IPS-15b (cell line): Measurements from ENCODE around the gene KCNC1.

Experiments used
- H3K27me3 ChIP-seq: one replicate; pipeline ENCODE4 v1.6.1; 2013; ENCODE audit warnings: low read length; ENCODE audit not compliant: control insufficient read depth, insufficient read depth
- H3K36me3 ChIP-seq: one replicate; pipeline ENCODE4 v1.6.1; 2013; ENCODE audit warnings: low read length; ENCODE audit not compliant: control insufficient read depth, insufficient read depth
- H3K4me1 ChIP-seq: one replicate; pipeline ENCODE4 v1.6.1; 2013; ENCODE audit warnings: mild to moderate bottlenecking, low read length; ENCODE audit not compliant: control insufficient read depth, insufficient read depth
- H3K4me3 ChIP-seq: one replicate; pipeline ENCODE4 v1.5.1; 2013; ENCODE audit warnings: low read depth, low read length
- H3K9ac ChIP-seq: one replicate; pipeline ENCODE4 v1.6.1; 2013; ENCODE audit warnings: low read depth, mild to moderate bottlenecking, low read length
- H3K9me3 ChIP-seq: one replicate; pipeline ENCODE4 v1.6.1; 2013; ENCODE audit warnings: mild to moderate bottlenecking, low read length; ENCODE audit not compliant: control insufficient read depth, insufficient read depth

KCNC1 gene

DNA sequence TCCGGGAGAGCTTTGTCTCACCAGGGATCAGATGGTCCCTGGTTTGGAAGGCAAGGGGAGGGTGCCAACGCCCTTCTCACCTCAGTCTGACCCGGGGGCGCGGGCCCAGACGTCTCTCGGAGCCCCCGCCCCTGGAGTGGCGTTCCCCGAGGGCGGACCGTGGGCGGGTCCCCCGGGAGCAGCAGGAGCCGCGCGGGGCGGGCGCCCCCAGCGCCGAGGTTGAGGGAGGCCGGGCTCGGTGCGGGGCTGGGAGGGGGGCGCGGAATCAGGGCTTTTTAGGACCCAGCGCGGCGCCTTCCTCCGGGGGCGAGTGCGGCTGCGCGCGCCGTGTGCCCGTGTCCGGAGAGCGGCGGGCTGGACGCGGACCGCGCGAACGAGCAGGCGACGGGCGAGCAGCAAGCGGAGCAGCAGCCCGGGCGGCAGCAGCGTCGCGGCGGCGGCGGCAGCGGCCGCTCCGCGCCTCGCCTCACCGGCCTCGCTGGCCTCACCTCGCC, at the start of gene KCNC1:
TSS of gene KCNC1 (plus strand) at position 364 of the 494 bp plus-strand sequence. CDS start 1,222 bp downstream, outside the sequence.
- peak within 1 kb of the TSS; percentile 56 for H3K4me3 ChIP-seq
- peaks cover 9% of the 10 kb centered on the region for H3K4me1 ChIP-seq
- peaks cover 72% of the 10 kb centered on the region for H3K27me3 ChIP-seq
- H3K36me3 ChIP-seq = no peaks in the 10 kb centered on the region
- H3K9me3 ChIP-seq = no peaks in the 10 kb centered on the region
- no peak within 1 kb of the TSS for H3K9ac ChIP-seq

DNA sequence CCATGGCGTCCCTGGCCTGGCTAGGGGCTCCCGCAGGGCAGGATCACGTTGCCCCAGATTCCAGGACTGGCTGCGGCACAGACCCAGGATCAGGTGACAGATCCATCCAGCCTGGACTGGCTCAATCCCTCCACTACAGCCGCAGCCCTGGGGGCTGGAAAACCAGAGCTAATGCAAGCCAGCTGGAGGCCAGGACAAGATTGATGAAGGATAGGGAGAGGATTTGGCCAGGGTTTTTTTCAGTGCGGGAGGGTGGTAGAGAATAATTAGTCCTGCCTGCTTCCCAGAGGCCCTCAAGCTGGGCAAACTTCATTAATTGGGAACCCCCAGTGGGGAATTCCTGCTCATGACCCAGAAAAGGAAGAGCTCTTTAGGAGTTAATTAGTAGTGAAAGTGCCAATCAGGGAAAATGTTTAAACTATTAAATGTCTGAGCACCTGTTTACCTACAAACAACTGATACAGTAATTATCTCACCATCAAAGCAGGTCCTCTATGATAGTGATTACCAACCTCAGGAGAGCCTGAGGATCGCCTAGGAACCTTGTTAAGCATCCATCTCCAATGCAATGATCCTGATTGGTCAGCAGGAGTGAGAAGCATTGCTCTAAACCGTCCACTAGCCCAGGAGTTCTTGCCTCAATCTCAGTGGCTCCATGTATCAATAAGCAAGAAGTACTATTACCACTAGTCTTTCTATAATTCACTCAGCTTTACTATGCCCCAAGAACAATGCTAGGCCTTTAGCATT, 48.2 kb upstream of the KCNC1 start:
- H3K4me3 ChIP-seq = no peak overlapping the region
- H3K4me1 ChIP-seq = no peaks in the 10 kb centered on the region
- no peak overlapping the region for H3K9ac ChIP-seq
- no peaks in the 10 kb centered on the region for H3K9me3 ChIP-seq
- H3K27me3 ChIP-seq = peaks cover 3% of the 10 kb centered on the region
- no peaks in the 10 kb centered on the region for H3K36me3 ChIP-seq

DNA sequence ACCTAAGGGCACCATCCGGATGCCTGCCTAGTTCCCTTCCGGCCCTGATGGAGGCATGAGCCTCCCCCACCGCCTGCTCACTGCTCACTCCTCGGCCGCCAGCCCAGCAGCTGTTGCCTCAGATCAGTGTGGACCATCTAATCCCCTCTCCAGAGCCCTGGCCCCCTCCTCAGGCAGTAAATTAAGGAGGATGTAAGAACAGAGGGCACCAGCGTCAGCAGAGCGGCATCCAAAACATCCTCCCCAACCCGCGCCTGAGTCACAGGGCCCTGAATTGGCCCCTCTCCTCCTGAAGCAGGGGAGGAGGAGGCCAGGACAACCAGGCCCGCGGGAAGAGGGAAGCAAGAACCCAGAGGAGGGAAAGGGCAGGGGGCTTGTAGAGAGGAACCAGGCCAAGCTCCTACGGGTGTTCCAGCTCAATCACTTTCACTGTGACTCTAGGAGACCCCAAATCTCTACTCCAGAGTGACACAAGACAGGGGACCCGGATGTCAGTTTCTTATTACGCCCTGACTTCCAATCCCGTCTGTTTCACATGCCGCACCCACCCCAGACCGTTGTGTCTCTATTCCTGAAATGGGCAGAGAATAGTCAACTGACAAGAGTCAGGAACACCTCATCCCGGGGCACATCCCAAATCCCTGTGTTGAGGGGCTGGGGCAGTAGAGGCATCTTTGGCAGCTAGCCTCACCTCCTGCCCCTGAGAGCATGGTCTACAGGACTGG, 46.5 kb upstream of the KCNC1 start:
- no peaks in the 10 kb centered on the region for H3K36me3 ChIP-seq
- no peak overlapping the region for H3K4me3 ChIP-seq
- H3K9me3 ChIP-seq = no peaks in the 10 kb centered on the region
- H3K9ac ChIP-seq = no peak overlapping the region
- no peaks in the 10 kb centered on the region for H3K4me1 ChIP-seq
- H3K27me3 ChIP-seq = peaks cover 19% of the 10 kb centered on the region

DNA sequence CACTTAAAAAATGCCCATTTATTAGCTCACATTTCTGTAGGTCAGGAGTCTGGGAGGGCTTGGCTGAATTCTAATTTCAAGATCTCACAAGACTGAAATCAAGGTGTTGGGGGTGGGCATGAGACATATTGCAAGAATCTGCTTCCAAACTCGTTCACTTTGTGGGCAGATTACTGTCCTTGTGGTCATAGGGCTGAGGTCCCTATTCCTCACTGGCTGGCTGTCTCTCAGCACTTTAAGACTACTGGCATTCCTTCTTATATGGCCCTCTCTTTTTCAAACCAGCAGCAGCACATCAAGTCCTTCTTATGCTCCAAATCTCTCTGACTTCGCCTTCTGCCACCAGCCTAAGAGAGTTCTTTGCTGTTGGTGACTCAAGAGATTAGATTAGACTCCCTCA, 43.0 kb upstream of the KCNC1 start:
- Histone ChIP-seq H3K9ac (no peak overlapping the region), H3K27me3 (peaks cover 49% of the 10 kb centered on the region), H3K4me1 (no peaks in the 10 kb centered on the region), H3K4me3 (no peak overlapping the region), H3K9me3 (no peaks in the 10 kb centered on the region), H3K36me3 (no peaks in the 10 kb centered on the region)

DNA sequence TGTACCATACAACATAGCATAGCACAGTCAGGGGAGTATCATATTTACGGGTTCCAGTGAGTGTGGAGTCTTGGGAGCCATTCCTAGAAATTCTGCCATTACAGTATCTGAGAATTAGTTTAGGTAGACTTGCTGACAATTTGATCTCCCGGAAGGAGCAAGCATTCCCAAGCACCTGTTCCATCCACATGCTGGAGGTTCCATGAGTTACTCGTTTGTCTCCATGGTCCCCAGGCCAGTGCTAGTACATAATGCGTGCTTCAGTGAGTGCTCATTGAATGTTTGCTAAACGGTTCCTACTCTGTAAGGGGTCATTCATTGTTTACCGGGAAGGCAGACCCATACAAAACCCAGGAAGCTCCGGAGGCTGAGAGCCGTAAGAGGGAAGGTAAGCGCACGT, 42.6 kb upstream of the KCNC1 start:
- Histone ChIP-seq H3K27me3 (peaks cover 54% of the 10 kb centered on the region), H3K4me3 (no peak overlapping the region), H3K9me3 (no peaks in the 10 kb centered on the region), H3K36me3 (no peaks in the 10 kb centered on the region), H3K4me1 (no peaks in the 10 kb centered on the region), H3K9ac (no peak overlapping the region)

DNA sequence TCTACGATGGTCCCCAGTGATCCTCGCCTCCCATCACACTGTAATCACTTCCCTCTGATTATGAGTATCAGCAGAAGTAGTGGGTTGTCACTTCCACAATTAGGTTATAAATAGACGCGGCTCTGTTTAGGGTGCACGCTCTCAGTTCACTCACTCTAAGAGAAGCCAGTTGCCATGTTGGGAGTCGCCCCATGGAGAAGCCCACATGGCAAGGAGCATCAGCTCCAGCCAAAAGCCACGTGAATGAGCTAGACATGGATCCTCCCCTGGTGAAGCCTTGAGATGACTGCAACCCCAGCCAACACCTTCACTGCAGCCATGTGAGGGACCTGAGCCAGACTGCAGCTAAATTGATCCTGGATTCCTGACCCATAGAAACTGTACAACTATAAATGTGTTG, 41.6 kb upstream of the KCNC1 start:
- H3K4me3 ChIP-seq = no peak overlapping the region
- peaks cover 63% of the 10 kb centered on the region for H3K27me3 ChIP-seq
- no peaks in the 10 kb centered on the region for H3K36me3 ChIP-seq

DNA sequence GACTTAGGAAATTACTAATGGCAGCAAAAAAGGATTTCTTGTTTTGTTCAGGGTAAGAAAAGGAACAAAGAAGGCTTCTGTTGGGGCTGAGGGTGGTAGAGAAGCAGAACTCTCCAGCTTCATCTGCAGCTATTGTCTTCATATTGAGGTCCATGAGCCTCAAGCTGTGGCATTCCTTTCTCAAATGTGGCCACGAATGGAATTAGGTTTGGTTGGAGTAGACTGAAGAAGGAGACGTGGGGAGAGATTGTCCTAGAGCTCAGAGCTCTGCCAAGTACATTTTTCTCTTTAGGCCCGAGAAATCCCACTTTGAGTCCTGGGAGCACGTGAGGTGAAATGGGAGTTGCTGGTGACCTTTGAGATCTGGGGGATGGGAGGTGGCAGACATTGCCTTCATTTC, 41.0 kb upstream of the KCNC1 start:
- peaks cover 65% of the 10 kb centered on the region for H3K27me3 ChIP-seq
- H3K4me1 ChIP-seq = no peaks in the 10 kb centered on the region
- no peaks in the 10 kb centered on the region for H3K9me3 ChIP-seq
- H3K36me3 ChIP-seq = no peaks in the 10 kb centered on the region
- H3K9ac ChIP-seq = no peak overlapping the region
- no peak overlapping the region for H3K4me3 ChIP-seq

More for the DNA sequence above, 41.6 kb upstream of the KCNC1 start:
- H3K9ac ChIP-seq = no peak overlapping the region
- no peaks in the 10 kb centered on the region for H3K9me3 ChIP-seq
- H3K4me1 ChIP-seq = no peaks in the 10 kb centered on the region

DNA sequence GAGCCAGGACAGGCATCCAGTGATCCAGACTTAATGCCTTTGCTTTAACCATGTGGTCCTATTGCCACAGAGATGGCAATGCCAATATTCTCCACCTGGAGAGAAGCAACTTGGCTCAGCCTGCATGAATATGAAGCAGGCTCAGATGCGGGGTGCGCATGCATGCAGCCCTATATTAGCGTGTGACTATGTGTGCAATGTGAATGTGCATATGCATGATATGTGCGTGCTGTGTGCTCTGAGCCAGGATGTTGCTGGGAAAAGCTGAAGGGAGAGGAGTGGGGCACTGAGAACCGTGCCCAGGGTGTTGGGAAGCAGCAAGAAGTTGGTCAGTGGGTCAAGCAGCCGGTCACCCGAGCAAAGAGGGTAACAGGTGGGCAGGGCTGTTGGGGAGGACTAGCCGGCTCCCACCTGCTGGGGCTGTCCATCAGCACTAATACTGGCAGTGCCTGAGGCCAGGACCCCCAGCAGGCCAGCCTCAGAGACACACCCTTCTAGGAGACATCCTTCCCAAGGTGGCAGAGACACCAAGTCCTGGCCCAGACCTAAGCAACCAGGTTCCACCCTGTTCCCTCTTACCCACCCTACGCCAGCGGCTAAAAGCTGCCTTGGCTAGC, 40.0 kb upstream of the KCNC1 start:
- no peaks in the 10 kb centered on the region for H3K4me1 ChIP-seq
- no peak overlapping the region for H3K4me3 ChIP-seq
- H3K27me3 ChIP-seq = peaks cover 64% of the 10 kb centered on the region
- H3K36me3 ChIP-seq = no peaks in the 10 kb centered on the region
- no peak overlapping the region for H3K9ac ChIP-seq
- no peaks in the 10 kb centered on the region for H3K9me3 ChIP-seq

DNA sequence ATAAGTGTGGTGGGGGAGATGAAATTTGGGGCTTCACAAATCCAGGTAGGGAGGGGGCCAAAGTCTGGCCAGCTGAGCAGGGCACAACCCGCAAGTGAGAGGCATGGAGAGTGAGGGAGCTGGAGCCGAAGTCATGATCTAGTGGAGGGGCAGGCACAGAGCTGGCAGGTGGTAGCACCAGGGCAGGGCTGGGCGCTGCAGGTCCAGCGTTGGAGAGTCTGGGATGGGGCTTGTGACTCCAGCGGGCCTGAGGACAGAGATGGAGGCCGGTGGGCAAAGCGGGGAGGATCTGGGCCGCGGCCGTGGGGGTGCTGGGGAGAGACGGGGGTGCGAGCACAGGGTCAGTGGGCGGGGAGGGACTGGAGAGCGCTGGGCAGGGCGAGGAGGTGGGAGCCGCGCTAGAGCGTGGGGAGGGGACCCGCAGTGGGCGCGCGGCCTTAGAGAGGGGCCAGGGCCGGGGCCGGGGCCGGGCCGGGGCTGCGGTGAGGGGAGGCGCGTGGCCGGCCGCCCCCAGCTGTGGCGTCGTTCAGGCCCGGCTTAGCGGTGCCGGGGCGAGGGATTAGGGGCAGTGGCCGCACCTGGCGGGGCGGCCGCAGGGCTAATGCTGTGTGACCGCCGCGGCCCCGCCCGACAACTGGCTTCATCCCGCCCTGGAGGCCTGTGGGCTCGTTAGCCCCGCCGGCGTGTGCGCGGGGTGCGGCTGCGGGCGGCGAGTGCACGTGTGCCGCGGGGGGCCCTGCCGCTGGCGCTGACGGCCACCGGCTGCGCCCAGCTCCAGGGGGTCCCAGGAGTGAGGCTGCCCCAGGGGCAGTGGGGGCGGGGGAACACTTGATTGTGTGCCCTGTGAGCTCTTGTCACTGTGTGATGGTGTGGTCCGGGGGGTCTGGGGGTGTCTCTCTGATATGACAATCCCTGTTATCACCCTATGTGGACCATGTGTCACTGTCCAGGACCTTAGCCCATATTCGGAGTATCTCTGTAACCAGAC, 38.8 kb upstream of the KCNC1 start:
- H3K9ac ChIP-seq = no peak overlapping the region
- H3K4me3 ChIP-seq = peak overlapping the region; percentile 22
- peaks cover 64% of the 10 kb centered on the region for H3K27me3 ChIP-seq

DNA sequence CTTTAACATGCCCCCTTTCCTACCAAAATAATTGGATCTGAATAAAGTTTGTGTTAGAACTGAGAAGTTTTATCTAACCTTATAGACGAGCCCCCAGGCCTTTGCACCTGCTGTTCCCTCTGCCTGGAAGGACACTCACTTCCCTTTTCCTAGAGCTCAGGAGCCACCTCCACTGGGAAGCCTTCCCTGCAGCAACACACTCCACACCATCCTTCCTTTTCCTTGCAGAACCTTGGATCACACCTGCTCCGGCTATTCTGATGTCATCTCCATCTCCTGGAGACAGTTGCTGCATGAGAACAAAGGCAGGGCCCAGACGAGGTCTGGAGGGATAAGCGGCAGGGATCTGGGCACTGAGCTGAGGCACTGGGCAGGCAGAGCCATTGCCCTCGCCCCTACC, 37.8 kb upstream of the KCNC1 start:
- no peak overlapping the region for H3K9ac ChIP-seq
- no peaks in the 10 kb centered on the region for H3K4me1 ChIP-seq
- H3K4me3 ChIP-seq = no peak overlapping the region
- peaks cover 61% of the 10 kb centered on the region for H3K27me3 ChIP-seq
- H3K36me3 ChIP-seq = no peaks in the 10 kb centered on the region
- no peaks in the 10 kb centered on the region for H3K9me3 ChIP-seq

More for the DNA sequence above, 38.8 kb upstream of the KCNC1 start:
- H3K4me1 ChIP-seq = no peaks in the 10 kb centered on the region
- H3K36me3 ChIP-seq = no peaks in the 10 kb centered on the region
- H3K9me3 ChIP-seq = no peaks in the 10 kb centered on the region
